Thyroid gland (tissue), 4 donors: ENCODE results near the gene KLF14. TPM values are rescaled to one million over a fixed set of nuclear protein-coding genes. Genes with fewer than 3 reads are reported as not detected.
"Not testable (repeated sequence)": the region's sequence is repeated elsewhere in the genome, so short reads cannot be mapped to it uniquely, and the experiment has no call there.

Source experiments
- DNase-seq, 2 donors: peaks; one replicate each; pipeline ENCODE4 v3.0.0-alpha.2; 2019
- H3K27ac ChIP-seq, 3 donors: fragments of 200-600 bp; sonication (generic); 1 replicate in 2 of 3; 2 replicates in 1 of 3; pipeline ENCODE4 v1.5.1; 2016 to 2019; ENCODE audit warnings: mild to moderate bottlenecking in 1 of 3, moderate library complexity in 1 of 3
- H3K27me3 ChIP-seq: fragments of 200-600 bp; sonication (generic); one replicate; pipeline ENCODE4 v1.5.1; 2019
- H3K36me3 ChIP-seq, 2 donors: fragments of 200-600 bp; sonication (generic); one replicate each; pipeline ENCODE4 v1.5.1; 2016 to 2019
- H3K4me1 ChIP-seq, 2 donors: fragments of 200-600 bp; sonication (generic); one replicate each; pipeline ENCODE4 v1.5.1; 2017 to 2019
- H3K4me3 ChIP-seq, 3 donors: fragments of 200-600 bp; sonication (generic); replicated peaks in 1 of 3; 1 replicate in 2 of 3; 2 replicates in 1 of 3; pipeline ENCODE4 v1.5.1; 2016; ENCODE audit warnings: mild to moderate bottlenecking in 1 of 3
- H3K9me3 ChIP-seq: fragments of 200-600 bp; sonication (generic); one replicate; pipeline ENCODE4 v1.5.1; 2017
- CTCF ChIP-seq, 6 experiments: fragments of 200-600 bp in 3 of 6; fragments of 450-650 bp in 3 of 6; sonication (generic) in 3 of 6; IDR thresholded peaks; one replicate each; pipeline ENCODE4 v1.5.1; 2016 to 2019; ENCODE audit warnings: antibody characterized with exemption in 6 of 6, mild to moderate bottlenecking in 2 of 6, inconsistent platforms in 1 of 6, moderate library complexity in 1 of 6
- POLR2A ChIP-seq, 2 donors: fragments of 450-650 bp; IDR thresholded peaks; one replicate each; pipeline ENCODE4 v1.6.1; 2017; ENCODE audit warnings: antibody characterized with exemption in 2 of 2, mild to moderate bottlenecking in 2 of 2, moderate library complexity in 1 of 2
- WGBS, 2 donors: methylation state at CpG; one replicate each; pipeline ENCODE4 v1.1.5; 2017; 5-methylcytosine and 5-hydroxymethylcytosine counted together
- intact Hi-C: fragments of 100-400 bp; cut with DNase I; formaldehyde crosslinking; loops from one replicate; pipeline ENCODE4 v1.15.1; 2023
- total RNA-seq, 4 donors: library from RNA; depleted of rRNA; stranded (reverse); fragments of >200 nt; gene quantifications; one replicate each; pipeline ENCODE4 v1.2.3, GENCODE V29; 2016

The KLF14 gene
- total RNA-seq, result not detected

- Histone ChIP-seq H3K9me3 (peaks cover 8% of the 10 kb centered on the region), H3K27me3 (peaks cover 10% of the 10 kb centered on the region), H3K36me3 (no peaks in the 10 kb centered on the region), H3K27ac (no peak within 1 kb of the TSS), H3K4me3 (no peak within 1 kb of the TSS), H3K4me1 (peaks cover 3 to 7% of the 10 kb centered on the region in 2 donors)
- no peak for TF ChIP-seq POLR2A (IDR thresholded peaks at IDR 0.05)
- TF ChIP-seq CTCF (IDR thresholded peaks at IDR 0.05), result no peak
- 8 to 9% methylated on average over 29 to 40 of the region's 100 CpGs for WGBS, 2 donors
- intact Hi-C loops, result no loop called here
- DNase-seq, result peak; percentile 1 to 20
These were observed at the start of gene KLF14 for GRCh38 chr7:130733931-130734814. TSS of gene KLF14 (minus strand) at chr7:130734207. CDS start at chr7:130734033, 174 bp downstream.

- H3K27ac ChIP-seq, result no peak overlapping the region
- no peaks in the 10 kb centered on the region for H3K4me1 ChIP-seq
- DNase-seq, result no peak
- no peaks in the 10 kb centered on the region for H3K36me3 ChIP-seq
- H3K9me3 ChIP-seq, result no peaks in the 10 kb centered on the region
- intact Hi-C loops, result no loop called here
- no peak for TF ChIP-seq CTCF (IDR thresholded peaks at IDR 0.05)
- TF ChIP-seq POLR2A (IDR thresholded peaks at IDR 0.05), result no peak
- no peak overlapping the region for H3K4me3 ChIP-seq
- H3K27me3 ChIP-seq, result no peaks in the 10 kb centered on the region
These were observed 47.3 kb upstream of the KLF14 start for GRCh38 chr7:130781346-130781745.

GRCh38 chr7:130777426-130777825, 43.4 kb upstream of the KLF14 start:
- Histone ChIP-seq H3K9me3 (no peaks in the 10 kb centered on the region), H3K27me3 (no peaks in the 10 kb centered on the region), H3K27ac (no peak overlapping the region), H3K4me1 (no peaks in the 10 kb centered on the region), H3K36me3 (no peaks in the 10 kb centered on the region), H3K4me3 (no peak overlapping the region)
- intact Hi-C loops, result no loop called here
- TF ChIP-seq POLR2A (IDR thresholded peaks at IDR 0.05) (no peak), CTCF (IDR thresholded peaks at IDR 0.05) (no peak)
- DNase-seq, result no peak
- 78 to 83% methylated on average over 2 of the region's 2 CpGs for WGBS, 2 donors

GRCh38 chr7:130772456-130772855, 38.4 kb upstream of the KLF14 start:
- H3K27ac ChIP-seq, H3K4me1 ChIP-seq, H3K4me3 ChIP-seq, intact Hi-C loops, DNase-seq, H3K36me3 ChIP-seq, H3K27me3 ChIP-seq, H3K9me3 ChIP-seq: not testable (repeated sequence)
- 89 to 92% methylated on average over 5 of the region's 5 CpGs for WGBS, 2 donors

- no peak overlapping the region for H3K4me3 ChIP-seq
- no peak for TF ChIP-seq CTCF (IDR thresholded peaks at IDR 0.05)
- no peak for TF ChIP-seq POLR2A (IDR thresholded peaks at IDR 0.05)
- intact Hi-C loops, result no loop called here
- H3K27me3 ChIP-seq, result no peaks in the 10 kb centered on the region
- no peaks in the 10 kb centered on the region for H3K4me1 ChIP-seq
- no peaks in the 10 kb centered on the region for H3K36me3 ChIP-seq
- no peak overlapping the region for H3K27ac ChIP-seq
- H3K9me3 ChIP-seq, result no peaks in the 10 kb centered on the region
- 87 to 90% methylated on average over 1 of the region's 1 CpG for WGBS, 2 donors
- no peak for DNase-seq
These were observed 34.8 kb upstream of the KLF14 start for GRCh38 chr7:130768854-130769253.

- H3K27me3 ChIP-seq, H3K36me3 ChIP-seq, H3K4me3 ChIP-seq, H3K27ac ChIP-seq, DNase-seq, intact Hi-C loops, H3K4me1 ChIP-seq, H3K9me3 ChIP-seq: not testable (repeated sequence)
- 78 to 91% methylated on average over 4 of the region's 4 CpGs for WGBS, 2 donors
These were observed 30.6 kb upstream of the KLF14 start for GRCh38 chr7:130764569-130764968.
